Thymus (tissue), 11 donors: Measurements from ENCODE around the gene UBE2S. TPM values are rescaled to one million over a fixed set of nuclear protein-coding genes. Genes with fewer than 3 reads are reported as not detected.

Experiments used
- DNase-seq, 9 donors: peaks; one replicate each; pipeline ENCODE4 v3.0.0-alpha.2; 2013; ENCODE audit warnings: low spot score in 9 of 9, low read depth in 6 of 9, missing footprints in 1 of 9
- H3K27ac ChIP-seq, 2 donors: one replicate each; pipeline ENCODE4 v1.5.1; 2013; ENCODE audit warnings: control low read depth in 1 of 2, low read depth in 1 of 2, low read length in 1 of 2, mild to moderate bottlenecking in 1 of 2, moderate library complexity in 1 of 2
- H3K27me3 ChIP-seq, 2 donors: one replicate each; pipeline ENCODE4 v1.5.1; 2013; ENCODE audit warnings: low read length in 1 of 2; ENCODE audit not compliant: control insufficient read depth in 2 of 2, insufficient read depth in 1 of 2
- H3K36me3 ChIP-seq, 2 donors: one replicate each; pipeline ENCODE4 v1.5.1; 2013; ENCODE audit warnings: low read length in 1 of 2, mild to moderate bottlenecking in 1 of 2, moderate library complexity in 1 of 2; ENCODE audit not compliant: control insufficient read depth in 2 of 2, insufficient read depth in 2 of 2
- H3K4me1 ChIP-seq, 2 donors: one replicate each; pipeline ENCODE4 v1.5.1; 2013; ENCODE audit warnings: low read length in 2 of 2; ENCODE audit not compliant: control insufficient read depth in 2 of 2, insufficient read depth in 2 of 2
- H3K4me3 ChIP-seq, 2 donors: one replicate each; pipeline ENCODE4 v1.5.1; 2013; ENCODE audit warnings: low read length in 2 of 2, control low read depth in 1 of 2, mild to moderate bottlenecking in 1 of 2
- H3K9me3 ChIP-seq, 2 donors: one replicate each; pipeline ENCODE4 v1.5.1; 2013; ENCODE audit warnings: low read length in 1 of 2, mild to moderate bottlenecking in 1 of 2; ENCODE audit not compliant: control insufficient read depth in 2 of 2, insufficient read depth in 1 of 2
- WGBS: extraction: QIAGEN DNeasy Blood & Tissue Kit; methylation state at CpG from one replicate; pipeline ENCODE4 v1.1.7; 2013; 5-methylcytosine and 5-hydroxymethylcytosine counted together
- polyA plus RNA-seq: library from polyadenylated mRNA; stranded (reverse); fragments of 200-250 nt; gene quantifications from one replicate; pipeline ENCODE4 v1.2.3, GENCODE V29; 2013
- total RNA-seq: library from RNA; stranded (reverse); fragments of 120-200 nt; gene quantifications from one replicate; pipeline ENCODE4 v1.2.4, GENCODE V29; 2013
- donor health status: healthy.

The UBE2S gene
- total and polyA plus RNA-seq, 2 donors, result 14.6 to 120 TPM

DNA sequence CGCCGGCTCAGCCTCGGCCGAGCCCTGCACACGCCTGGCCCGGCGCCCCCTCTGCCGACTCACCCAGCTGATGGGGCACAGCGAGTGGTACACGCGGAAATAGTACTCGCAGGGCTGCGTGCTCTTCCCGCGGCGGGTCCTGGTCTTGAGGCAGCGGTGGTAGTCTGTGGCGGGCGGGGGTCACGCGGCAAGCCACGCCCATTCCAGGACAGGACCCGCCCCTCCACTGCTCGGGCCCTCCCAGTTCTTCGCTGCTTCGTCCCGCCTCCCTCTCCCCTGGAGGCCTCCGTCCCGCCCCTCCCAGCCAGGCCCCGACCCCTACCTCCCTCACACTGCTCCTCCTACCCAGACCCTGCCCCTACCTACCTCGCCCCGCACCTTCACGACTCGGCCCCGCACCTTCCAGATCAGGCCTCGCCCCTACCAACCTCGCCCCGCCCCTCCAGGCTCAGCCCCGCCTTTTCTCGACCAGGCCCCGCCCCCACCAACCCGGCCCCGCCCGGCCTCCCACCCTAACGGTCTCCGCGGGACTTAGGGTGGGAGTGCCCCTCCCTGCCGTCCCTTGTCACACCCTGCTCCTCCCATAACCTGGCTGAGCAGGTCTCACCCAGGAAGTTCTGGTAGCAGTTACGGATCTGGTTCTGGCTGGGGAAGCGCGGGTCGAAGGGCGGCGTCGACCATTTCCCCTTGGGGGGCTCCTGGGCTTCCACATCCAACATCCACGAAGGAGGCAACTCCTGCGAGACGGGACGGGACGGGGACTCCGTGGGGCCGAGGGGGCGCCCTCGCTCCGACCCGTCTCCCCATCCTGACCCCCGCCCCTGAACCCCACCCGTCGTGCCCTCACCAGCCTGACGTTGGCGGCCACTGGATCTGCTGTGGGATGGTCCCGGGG, 53.5 kb downstream of the UBE2S start:
- peak in 7 of 9 donors; percentile 23 to 63 (median 53) for DNase-seq
- WGBS, result 2% methylated on average over 72 of the region's 72 CpGs
- Histone ChIP-seq H3K4me1 (peaks cover 11 to 12% of the 10 kb centered on the region in 2 donors), H3K27me3 (peaks cover 46 to 82% of the 10 kb centered on the region in 2 donors), H3K27ac (no peak overlapping the region), H3K36me3 (no peaks in the 10 kb centered on the region), H3K4me3 (peak overlapping the region; percentile 16 to 51), H3K9me3 (peaks cover 1 to 14% of the 10 kb centered on the region in 2 donors)

DNA sequence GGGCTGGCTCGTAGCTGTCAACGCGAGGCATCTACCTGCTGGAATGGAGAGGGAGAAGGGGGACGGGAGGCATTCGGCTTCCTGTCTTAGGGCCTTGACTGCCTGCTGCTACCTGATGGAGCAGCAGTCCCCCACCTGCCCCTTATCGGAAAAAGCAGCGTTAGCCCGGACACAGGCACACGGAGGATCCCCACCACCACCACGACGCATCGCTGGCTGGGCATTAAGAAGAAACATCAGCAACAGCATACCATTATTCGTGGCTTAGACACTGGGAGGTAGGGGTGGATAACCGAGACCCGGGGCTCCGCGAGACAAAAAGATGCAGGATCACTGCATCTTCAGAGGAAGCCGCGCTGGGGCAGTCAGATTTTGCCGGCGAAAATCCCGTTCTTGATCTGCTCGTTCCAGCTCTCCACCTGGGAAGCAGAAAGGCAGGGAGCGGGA, 54.2 kb downstream of the UBE2S start:
- peaks cover 46 to 75% of the 10 kb centered on the region in 2 donors for H3K27me3 ChIP-seq
- no peak for DNase-seq
- H3K36me3 ChIP-seq, result peaks cover 0 to 3% of the 10 kb centered on the region in 2 donors
- 7% methylated on average over 24 of the region's 24 CpGs for WGBS
- H3K4me3 ChIP-seq, result peak overlapping the region; percentile 16 to 51
- H3K4me1 ChIP-seq, result peaks cover 11 to 12% of the 10 kb centered on the region in 2 donors
- H3K27ac ChIP-seq, result no peak overlapping the region
- H3K9me3 ChIP-seq, result peaks cover 1 to 14% of the 10 kb centered on the region in 2 donors

DNA sequence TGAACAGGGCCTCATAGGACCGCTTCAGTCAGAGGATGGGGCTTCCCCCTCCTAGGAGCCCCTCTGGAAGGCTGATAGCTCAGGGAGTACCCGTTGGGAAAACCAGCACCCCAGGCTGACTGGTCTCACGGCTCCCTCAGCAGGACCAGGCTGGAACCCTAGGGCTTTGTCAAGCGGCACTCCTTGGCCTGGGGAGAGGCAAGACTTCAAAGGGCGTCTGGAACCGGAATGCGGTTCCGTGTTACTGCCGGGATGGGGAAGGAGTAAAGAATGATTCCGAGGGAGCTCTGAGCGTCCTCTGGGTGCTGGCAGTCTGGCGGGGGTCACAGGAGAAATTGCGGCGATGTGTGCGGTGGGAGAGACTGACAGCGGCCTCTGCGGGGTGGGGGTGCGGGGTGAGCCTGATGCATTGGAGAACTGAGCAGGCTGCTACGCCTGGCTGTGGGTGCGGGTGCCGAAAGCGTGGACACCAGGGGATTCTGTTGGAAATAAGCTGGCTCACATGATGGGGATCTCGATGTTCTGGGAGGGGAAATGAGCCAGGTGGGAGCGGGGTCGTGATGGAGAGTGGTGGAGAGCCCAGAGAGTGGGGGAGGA, 54.9 kb downstream of the UBE2S start:
- H3K27me3 ChIP-seq, result peaks cover 46 to 70% of the 10 kb centered on the region in 2 donors
- H3K27ac ChIP-seq, result no peak overlapping the region
- 79% methylated on average over 25 of the region's 25 CpGs for WGBS
- no peak overlapping the region for H3K4me3 ChIP-seq
- DNase-seq, result no peak
- H3K9me3 ChIP-seq, result peaks cover 1 to 14% of the 10 kb centered on the region in 2 donors
- peaks cover 4 to 8% of the 10 kb centered on the region in 2 donors for H3K36me3 ChIP-seq
- H3K4me1 ChIP-seq, result peaks cover 11 to 12% of the 10 kb centered on the region in 2 donors

DNA sequence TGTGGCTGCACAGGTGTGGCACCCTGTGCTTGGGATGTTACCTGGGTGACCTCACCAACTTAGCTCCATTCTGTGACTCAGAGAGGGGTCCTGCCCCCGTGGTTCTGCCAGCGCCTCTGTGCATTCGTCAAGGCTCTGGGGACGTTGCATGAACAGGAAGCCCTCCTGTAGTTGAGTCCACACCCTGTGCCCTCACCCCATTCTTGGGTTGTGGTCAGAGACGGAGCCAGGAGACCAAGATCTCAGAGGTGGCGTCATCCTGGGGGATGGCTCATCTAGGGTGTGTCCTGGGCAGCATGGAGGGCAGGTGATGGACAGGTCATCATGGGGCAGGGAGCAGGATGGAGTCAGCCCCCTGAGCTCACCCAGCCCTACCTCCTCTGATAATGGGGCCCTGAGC, 55.5 kb downstream of the UBE2S start:
- Histone ChIP-seq H3K36me3 (peaks cover 6 to 14% of the 10 kb centered on the region in 2 donors), H3K27ac (no peak overlapping the region), H3K4me1 (peaks cover 11 to 12% of the 10 kb centered on the region in 2 donors), H3K27me3 (peaks cover 46 to 64% of the 10 kb centered on the region in 2 donors), H3K4me3 (no peak overlapping the region), H3K9me3 (peaks cover 1 to 14% of the 10 kb centered on the region in 2 donors)
- 71% methylated on average over 6 of the region's 6 CpGs for WGBS
- DNase-seq, result no peak

DNA sequence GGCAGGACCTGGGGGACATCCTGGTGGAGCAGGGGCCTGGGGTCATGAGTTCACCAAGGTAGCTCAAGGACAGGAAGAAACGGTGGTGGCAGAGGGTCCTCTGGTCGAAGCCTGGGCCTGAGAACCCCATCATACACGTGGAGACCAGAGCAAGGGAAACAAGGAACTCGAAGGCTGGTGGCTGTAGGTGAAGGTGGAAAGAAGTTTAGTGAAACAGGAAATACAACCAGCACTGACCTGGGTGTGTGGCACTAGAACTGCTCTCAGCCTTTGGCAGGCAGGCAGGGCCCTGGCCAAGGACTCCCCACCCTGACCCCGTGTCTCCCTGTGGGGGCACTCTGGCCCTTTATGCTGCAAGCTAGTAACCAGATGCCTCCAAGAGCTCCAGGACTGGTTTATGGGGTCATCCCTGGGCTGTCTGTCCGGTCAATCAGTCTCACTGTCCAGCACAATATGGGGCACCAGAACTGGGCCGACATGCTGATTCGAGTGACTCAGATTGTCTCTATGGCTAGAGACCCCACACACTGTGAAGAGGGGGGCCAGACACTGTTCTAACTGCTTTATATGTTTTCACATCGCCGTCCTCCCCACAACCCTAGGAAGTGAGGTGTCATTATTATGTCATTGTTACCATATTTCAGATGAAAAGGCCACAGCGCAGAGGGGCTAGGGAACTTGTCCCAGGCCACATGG, 56.8 kb downstream of the UBE2S start:
- peaks cover 38 to 52% of the 10 kb centered on the region in 2 donors for H3K27me3 ChIP-seq
- 76% methylated on average over 11 of the region's 11 CpGs for WGBS
- DNase-seq, result no peak

More for the DNA sequence above, 56.8 kb downstream of the UBE2S start:
- Histone ChIP-seq H3K4me1 (peaks cover 11 to 12% of the 10 kb centered on the region in 2 donors), H3K4me3 (no peak overlapping the region), H3K36me3 (peaks cover 10 to 26% of the 10 kb centered on the region in 2 donors), H3K27ac (no peak overlapping the region), H3K9me3 (peaks cover 1 to 14% of the 10 kb centered on the region in 2 donors)

Other genes starting within 250 kb of the UBE2S start
Only the 30 nearest of the 32 such genes appear.
- 0.24 TPM for gene SYT5, start 227.5 kb downstream of the UBE2S start, total RNA-seq
- gene SYT5, start 227.5 kb downstream of the UBE2S start, polyA plus RNA-seq, result 0.32 TPM
- gene PTPRH, start 198.3 kb downstream of the UBE2S start, total RNA-seq, result 0.28 TPM
- 0.14 TPM for gene PTPRH, start 198.3 kb downstream of the UBE2S start, polyA plus RNA-seq
- 1.7 TPM for gene TMEM86B, start 179.0 kb downstream of the UBE2S start, total RNA-seq
- gene TMEM86B, start 179.0 kb downstream of the UBE2S start, polyA plus RNA-seq, result 39.7 TPM
- 36.0 TPM for gene PPP6R1, start 148.8 kb downstream of the UBE2S start, total RNA-seq
- gene PPP6R1, start 148.8 kb downstream of the UBE2S start, polyA plus RNA-seq, result 48.5 TPM
- gene HSPBP1, start 127.7 kb downstream of the UBE2S start, total RNA-seq, result 16.4 TPM
- gene HSPBP1, start 127.7 kb downstream of the UBE2S start, polyA plus RNA-seq, result 21.8 TPM
- gene BRSK1, start 123.8 kb downstream of the UBE2S start, total RNA-seq, result 3.1 TPM
- 2.9 TPM for gene BRSK1, start 123.8 kb downstream of the UBE2S start, polyA plus RNA-seq
- gene TMEM150B, start 82.4 kb downstream of the UBE2S start, total RNA-seq, result 0.76 TPM
- 2.0 TPM for gene TMEM150B, start 82.4 kb downstream of the UBE2S start, polyA plus RNA-seq
- 7.7 TPM for gene KMT5C, start 67.9 kb downstream of the UBE2S start, total RNA-seq
- gene KMT5C, start 67.9 kb downstream of the UBE2S start, polyA plus RNA-seq, result 23.5 TPM
- 2.6 TPM for gene COX6B2, start 53.1 kb downstream of the UBE2S start, total RNA-seq
- 40.4 TPM for gene COX6B2, start 53.1 kb downstream of the UBE2S start, polyA plus RNA-seq
- not detected for gene GARIN5B, start 44.5 kb downstream of the UBE2S start, total RNA-seq
- 0.05 TPM for gene GARIN5B, start 44.5 kb downstream of the UBE2S start, polyA plus RNA-seq
- 0.38 TPM for gene IL11, start 37.3 kb downstream of the UBE2S start, total RNA-seq
- 1.5 TPM for gene IL11, start 37.3 kb downstream of the UBE2S start, polyA plus RNA-seq
- gene TMEM190, start 31.0 kb downstream of the UBE2S start, total RNA-seq, result 0.14 TPM
- gene TMEM190, start 31.0 kb downstream of the UBE2S start, polyA plus RNA-seq, result 3.4 TPM
- gene TMEM238, start 23.5 kb downstream of the UBE2S start, total RNA-seq, result 2.5 TPM
- 0.23 TPM for gene TMEM238, start 23.5 kb downstream of the UBE2S start, polyA plus RNA-seq
- 667 TPM for gene RPL28, start 21.9 kb downstream of the UBE2S start, total RNA-seq
- gene RPL28, start 21.9 kb downstream of the UBE2S start, polyA plus RNA-seq, result 2,578 TPM
- 0.05 TPM for gene SHISA7, start 35.5 kb upstream of the UBE2S start, total RNA-seq
- gene SHISA7, start 35.5 kb upstream of the UBE2S start, polyA plus RNA-seq, result 0.11 TPM
- 26.4 TPM for gene ISOC2, start 53.9 kb upstream of the UBE2S start, total RNA-seq
- gene ISOC2, start 53.9 kb upstream of the UBE2S start, polyA plus RNA-seq, result 24.8 TPM
- not detected for gene C19orf85, start 57.0 kb upstream of the UBE2S start, total RNA-seq
- not detected for gene C19orf85, start 57.0 kb upstream of the UBE2S start, polyA plus RNA-seq
- 1.1 TPM for gene ZNF628, start 68.8 kb upstream of the UBE2S start, total RNA-seq
- gene ZNF628, start 68.8 kb upstream of the UBE2S start, polyA plus RNA-seq, result 4.8 TPM
- gene NAT14, start 77.4 kb upstream of the UBE2S start, total RNA-seq, result 116 TPM
- 58.2 TPM for gene NAT14, start 77.4 kb upstream of the UBE2S start, polyA plus RNA-seq
- 0.80 TPM for gene SSC5D, start 80.6 kb upstream of the UBE2S start, total RNA-seq
- gene SSC5D, start 80.6 kb upstream of the UBE2S start, polyA plus RNA-seq, result 1.8 TPM
- not detected for gene SBK2, start 129.3 kb upstream of the UBE2S start, total RNA-seq
- gene SBK2, start 129.3 kb upstream of the UBE2S start, polyA plus RNA-seq, result not detected
- not detected for gene SBK3, start 137.8 kb upstream of the UBE2S start, total RNA-seq
- 0.11 TPM for gene SBK3, start 137.8 kb upstream of the UBE2S start, polyA plus RNA-seq
- gene ZNF579, start 173.1 kb upstream of the UBE2S start, total RNA-seq, result 2.3 TPM
- gene ZNF579, start 173.1 kb upstream of the UBE2S start, polyA plus RNA-seq, result 5.5 TPM
- 4.6 TPM for gene FIZ1, start 191.7 kb upstream of the UBE2S start, total RNA-seq
- gene FIZ1, start 191.7 kb upstream of the UBE2S start, polyA plus RNA-seq, result 11.9 TPM
- 13.3 TPM for gene ZNF524, start 192.5 kb upstream of the UBE2S start, total RNA-seq
- gene ZNF524, start 192.5 kb upstream of the UBE2S start, polyA plus RNA-seq, result 25.0 TPM
- 0.85 TPM for gene ZNF865, start 197.9 kb upstream of the UBE2S start, total RNA-seq
- 7.2 TPM for gene ZNF865, start 197.9 kb upstream of the UBE2S start, polyA plus RNA-seq
- gene ZNF784, start 216.8 kb upstream of the UBE2S start, total RNA-seq, result 2.7 TPM
- 5.4 TPM for gene ZNF784, start 216.8 kb upstream of the UBE2S start, polyA plus RNA-seq
- gene ZNF580, start 233.2 kb upstream of the UBE2S start, total RNA-seq, result 6.4 TPM
- gene ZNF580, start 233.2 kb upstream of the UBE2S start, polyA plus RNA-seq, result 32.9 TPM
- gene ZNF581, start 235.9 kb upstream of the UBE2S start, total RNA-seq, result 19.0 TPM
- 22.9 TPM for gene ZNF581, start 235.9 kb upstream of the UBE2S start, polyA plus RNA-seq
- 6.2 TPM for gene CCDC106, start 240.4 kb upstream of the UBE2S start, total RNA-seq
- 17.2 TPM for gene CCDC106, start 240.4 kb upstream of the UBE2S start, polyA plus RNA-seq